ENCODE measurements around the gene USP2. TPM values are rescaled to one million over a fixed set of nuclear protein-coding genes. Genes with fewer than 3 reads are reported as not detected.

The USP2 gene
- total RNA-seq, 1 experiment from 2014 or later: 5.7 TPM

- no CpG with 5 or more reads among the region's 5 CpGs for WGBS (ENCODE audit: extremely low coverage, insufficient read length, low lambda C conversion rate)
- H3K27me3 Mint-ChIP-seq (ENCODE audit: low read depth): no peaks in the 10 kb centered on the region
Observed at GRCh38 chr11:119306373-119306890, 75.1 kb downstream of the USP2 start.

More at GRCh38 chr11:119306373-119306890, 75.1 kb downstream of the USP2 start:
- Histone ChIP-seq H3K27me3 (ENCODE audit: insufficient read depth, low read length) (no peaks in the 10 kb centered on the region), H2AFZ (ENCODE audit: low read length) (no peak overlapping the region), H2BK5ac (ENCODE audit: insufficient read length, low read length) (no peak overlapping the region), H4K5ac (ENCODE audit: insufficient read length, low read depth, low read length) (no peak overlapping the region), H3K79me2 (ENCODE audit: insufficient read depth, low read length) (no peaks in the 10 kb centered on the region), H3K4ac (ENCODE audit: low read depth, low read length) (no peak overlapping the region), H2BK15ac (ENCODE audit: low read depth, low read length) (no peak overlapping the region), H3K14ac (ENCODE audit: insufficient read depth, low read length) (no peak overlapping the region), H3K4me2 (ENCODE audit: insufficient read depth, insufficient read length, low read length) (no peak overlapping the region), H3K23me2 (ENCODE audit: insufficient read length, low read depth, low read length, poor library complexity, severe bottlenecking) (no peaks in the 10 kb centered on the region), H3K4me1 (ENCODE audit: insufficient read depth, low read length) (no peaks in the 10 kb centered on the region), H3K56ac (ENCODE audit: insufficient read length, low read depth, low read length) (no peak overlapping the region), H4K20me1 (ENCODE audit: control insufficient read depth, insufficient read depth, insufficient read length) (no peaks in the 10 kb centered on the region), H3K9ac (ENCODE audit: extremely low read depth, insufficient read length, low read length) (no peak overlapping the region), H3K27ac (ENCODE audit: insufficient read length, low read depth, low read length) (no peak overlapping the region), H2BK12ac (ENCODE audit: insufficient read length, low read depth, low read length) (no peak overlapping the region), H4K8ac (replicated peaks; ENCODE audit: insufficient read length, low read depth, low read length) (no peak overlapping the region), H4K91ac (ENCODE audit: insufficient read length, low read depth, low read length) (no peak overlapping the region), H3K23ac (ENCODE audit: insufficient read length, low read depth, low read length) (no peak overlapping the region), H2BK120ac (ENCODE audit: low read depth, low read length, poor library complexity, severe bottlenecking) (no peak overlapping the region), H3T11ph (ENCODE audit: low read length) (no peak overlapping the region), H2AK5ac (ENCODE audit: insufficient read length, low read length) (no peak overlapping the region), H3K79me1 (ENCODE audit: insufficient read depth, low read depth, low read length, poor library complexity, severe bottlenecking) (no peaks in the 10 kb centered on the region), H3K9me3 (ENCODE audit: control insufficient read depth, low read depth, low read length) (no peaks in the 10 kb centered on the region), H3K18ac (ENCODE audit: insufficient read length, low read depth, low read length) (no peak overlapping the region), H2BK20ac (ENCODE audit: low read depth, low read length, poor library complexity, severe bottlenecking) (no peak overlapping the region)
- TF ChIP-seq, protein P1, sequence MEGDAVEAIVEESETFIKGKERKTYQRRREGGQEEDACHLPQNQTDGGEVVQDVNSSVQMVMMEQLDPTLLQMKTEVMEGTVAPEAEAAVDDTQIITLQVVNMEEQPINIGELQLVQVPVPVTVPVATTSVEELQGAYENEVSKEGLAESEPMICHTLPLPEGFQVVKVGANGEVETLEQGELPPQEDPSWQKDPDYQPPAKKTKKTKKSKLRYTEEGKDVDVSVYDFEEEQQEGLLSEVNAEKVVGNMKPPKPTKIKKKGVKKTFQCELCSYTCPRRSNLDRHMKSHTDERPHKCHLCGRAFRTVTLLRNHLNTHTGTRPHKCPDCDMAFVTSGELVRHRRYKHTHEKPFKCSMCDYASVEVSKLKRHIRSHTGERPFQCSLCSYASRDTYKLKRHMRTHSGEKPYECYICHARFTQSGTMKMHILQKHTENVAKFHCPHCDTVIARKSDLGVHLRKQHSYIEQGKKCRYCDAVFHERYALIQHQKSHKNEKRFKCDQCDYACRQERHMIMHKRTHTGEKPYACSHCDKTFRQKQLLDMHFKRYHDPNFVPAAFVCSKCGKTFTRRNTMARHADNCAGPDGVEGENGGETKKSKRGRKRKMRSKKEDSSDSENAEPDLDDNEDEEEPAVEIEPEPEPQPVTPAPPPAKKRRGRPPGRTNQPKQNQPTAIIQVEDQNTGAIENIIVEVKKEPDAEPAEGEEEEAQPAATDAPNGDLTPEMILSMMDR (conservative IDR thresholded peaks at IDR 0.05): no peak
- no peak for DNase-seq
- peaks cover 7 to 67% (median 50%) of the 10 kb centered on the region in 3 experiments; a peak in 6 of 7 replicates for H3K36me3 Mint-ChIP-seq (ENCODE audit: insufficient read depth in 1 of 3, low read depth in 3 of 3)
- H3K4me3 Mint-ChIP-seq: no peak overlapping the region
- H3K4me1 Mint-ChIP-seq: peaks cover 10 to 18% of the 10 kb centered on the region in 2 experiments; a peak in 3 of 4 replicates
- no peaks in the 10 kb centered on the region for H3K9me3 Mint-ChIP-seq
- peak overlapping the region; percentile 47 to 91 (median 79); a peak in 4 of 7 replicates for H3K27ac Mint-ChIP-seq
